ENCODE results near the gene NSUN4.

Gene NSUN4

DNA sequence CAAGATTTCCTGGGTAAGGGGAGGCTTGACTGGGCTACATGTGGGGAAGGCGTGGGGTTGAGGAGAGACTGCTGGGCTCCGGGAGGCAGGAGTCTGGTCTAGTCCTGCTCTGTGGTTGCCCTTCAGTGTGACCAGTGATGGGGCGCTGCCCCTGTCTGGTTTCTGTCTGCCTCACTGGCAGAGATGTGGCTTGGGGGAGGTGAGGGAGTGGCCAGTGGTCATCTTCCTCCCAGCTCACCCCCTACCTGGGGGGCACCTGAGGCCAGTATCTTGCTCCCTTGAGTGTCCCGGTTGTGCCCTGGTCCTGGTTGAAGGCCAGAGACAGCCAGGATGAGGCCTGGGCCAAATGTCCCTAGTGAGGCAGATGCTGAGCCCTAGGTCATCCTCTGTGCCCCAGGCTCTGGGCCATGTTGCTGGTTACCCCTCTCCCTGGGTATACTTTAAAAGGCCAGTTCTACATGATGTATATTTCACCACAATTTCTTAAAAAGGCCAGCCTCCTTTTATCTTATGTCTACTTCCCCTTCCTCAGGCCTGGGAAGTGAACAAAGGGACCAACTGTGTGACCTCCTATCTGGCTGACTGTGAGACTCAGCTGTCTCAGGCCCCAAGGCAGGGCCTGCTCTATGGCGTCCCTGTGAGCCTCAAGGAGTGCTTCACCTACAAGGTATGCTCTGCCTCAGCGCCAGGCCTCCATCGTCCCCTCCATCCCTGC is 64.0 kb downstream of the NSUN4 start:
- no peak for FAIRE-seq
- no peak for TF ChIP-seq POLR2A (IDR thresholded peaks at IDR 0.05; ENCODE audit: low read depth, low read length)
- TF ChIP-seq TAF1 (IDR thresholded peaks at IDR 0.05; ENCODE audit: low read depth, low read length): no peak
- TF ChIP-seq POLR2AphosphoS5 (IDR thresholded peaks at IDR 0.05; ENCODE audit: low read depth, low read length): no peak
- no peak for TF ChIP-seq PAX5 (IDR thresholded peaks at IDR 0.05; ENCODE audit: insufficient read depth, low read length, severe bottlenecking)
- DNase-seq (ENCODE audit: insufficient read length, low spot score): no peak

GRCh38 chr1:46405197-46405555 is 64.6 kb downstream of the NSUN4 start:
- TF ChIP-seq PAX5 (IDR thresholded peaks at IDR 0.05; ENCODE audit: insufficient read depth, low read length, severe bottlenecking): no peak
- no peak for TF ChIP-seq POU2F2 (IDR thresholded peaks at IDR 0.05; ENCODE audit: low read depth, low read length)
- no peak for TF ChIP-seq POLR2A (IDR thresholded peaks at IDR 0.05; ENCODE audit: low read depth, low read length)
- no peak for TF ChIP-seq POLR2AphosphoS5 (IDR thresholded peaks at IDR 0.05; ENCODE audit: low read depth, low read length)
- no peak for TF ChIP-seq TAF1 (IDR thresholded peaks at IDR 0.05; ENCODE audit: low read depth, low read length)
- TF ChIP-seq SPI1 (IDR thresholded peaks at IDR 0.05; ENCODE audit: low read depth, low read length): no peak
- DNase-seq (ENCODE audit: insufficient read length, low spot score) (no peak), FAIRE-seq (no peak)

DNA sequence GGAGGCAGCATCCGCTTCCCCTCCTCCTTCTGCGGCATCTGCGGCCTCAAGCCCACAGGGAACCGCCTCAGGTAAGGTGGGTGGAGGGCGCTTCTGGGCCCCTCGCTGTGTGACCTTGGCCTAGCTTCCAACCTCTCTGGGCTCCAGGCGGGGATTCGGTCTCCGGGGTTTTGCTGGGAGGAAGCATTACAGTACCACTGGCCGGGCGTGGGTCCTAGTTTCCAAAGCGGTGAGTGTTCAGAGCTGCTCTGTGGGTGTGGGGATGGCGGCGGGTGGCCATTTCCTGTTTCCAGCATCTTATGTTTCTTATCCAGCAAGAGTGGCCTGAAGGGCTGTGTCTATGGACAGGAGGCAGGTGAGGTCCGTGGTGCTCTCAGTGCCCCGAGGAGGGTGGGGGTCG is 65.1 kb downstream of the NSUN4 start:
- no peak for TF ChIP-seq SPI1 (IDR thresholded peaks at IDR 0.05; ENCODE audit: low read depth, low read length)
- TF ChIP-seq POLR2A (IDR thresholded peaks at IDR 0.05; ENCODE audit: low read depth, low read length): no peak
- no peak for TF ChIP-seq POU2F2 (IDR thresholded peaks at IDR 0.05; ENCODE audit: low read depth, low read length)
- TF ChIP-seq PAX5 (IDR thresholded peaks at IDR 0.05; ENCODE audit: insufficient read depth, low read length, severe bottlenecking): no peak
- no peak for TF ChIP-seq TAF1 (IDR thresholded peaks at IDR 0.05; ENCODE audit: low read depth, low read length)
- TF ChIP-seq POLR2AphosphoS5 (IDR thresholded peaks at IDR 0.05; ENCODE audit: low read depth, low read length): no peak

DNA sequence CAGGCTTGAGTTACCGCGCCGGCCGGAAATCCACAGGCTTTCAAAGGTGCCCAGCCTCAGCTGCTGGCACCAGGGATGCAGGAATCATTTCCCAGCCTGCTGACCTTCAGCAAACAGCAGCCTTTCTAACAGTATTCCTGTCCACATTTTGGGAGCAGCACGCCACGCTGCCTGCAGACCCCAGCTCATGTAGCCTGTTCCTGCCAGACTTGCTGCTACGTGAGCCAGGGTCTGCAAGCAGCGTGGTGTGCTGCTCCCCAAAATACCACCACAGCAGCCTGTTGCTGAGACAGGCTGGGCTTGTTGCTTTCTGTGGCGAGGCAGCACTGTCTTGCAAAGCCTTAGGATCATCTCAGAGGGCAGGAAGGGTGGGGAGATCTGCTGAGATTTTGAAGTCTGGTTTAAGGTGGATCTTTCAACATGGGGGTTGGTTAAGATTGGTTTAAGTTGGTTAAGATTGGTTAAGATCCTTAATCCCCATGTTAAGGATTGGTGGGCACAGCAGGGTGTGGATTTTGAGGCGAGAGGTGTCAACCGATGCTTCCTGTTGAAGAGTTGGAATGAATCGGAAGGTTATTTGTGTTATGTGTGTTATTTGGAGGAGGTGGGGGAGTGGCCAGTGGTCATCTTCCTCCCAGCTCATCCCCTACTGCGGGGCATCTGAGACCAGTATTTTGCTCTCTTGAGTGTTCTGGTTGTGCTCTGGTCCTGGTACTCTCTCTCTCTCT is 66.4 kb downstream of the NSUN4 start:
- DNase-seq (ENCODE audit: insufficient read length, low spot score) (no peak), FAIRE-seq (no peak)
- no peak for TF ChIP-seq SPI1 (IDR thresholded peaks at IDR 0.05; ENCODE audit: low read depth, low read length)
- no peak for TF ChIP-seq POLR2AphosphoS5 (IDR thresholded peaks at IDR 0.05; ENCODE audit: low read depth, low read length)
- no peak for TF ChIP-seq POU2F2 (IDR thresholded peaks at IDR 0.05; ENCODE audit: low read depth, low read length)
- no peak for TF ChIP-seq TAF1 (IDR thresholded peaks at IDR 0.05; ENCODE audit: low read depth, low read length)

More for the DNA sequence above, 65.1 kb downstream of the NSUN4 start:
- FAIRE-seq: no peak
- DNase-seq (ENCODE audit: insufficient read length, low spot score): no peak

DNA sequence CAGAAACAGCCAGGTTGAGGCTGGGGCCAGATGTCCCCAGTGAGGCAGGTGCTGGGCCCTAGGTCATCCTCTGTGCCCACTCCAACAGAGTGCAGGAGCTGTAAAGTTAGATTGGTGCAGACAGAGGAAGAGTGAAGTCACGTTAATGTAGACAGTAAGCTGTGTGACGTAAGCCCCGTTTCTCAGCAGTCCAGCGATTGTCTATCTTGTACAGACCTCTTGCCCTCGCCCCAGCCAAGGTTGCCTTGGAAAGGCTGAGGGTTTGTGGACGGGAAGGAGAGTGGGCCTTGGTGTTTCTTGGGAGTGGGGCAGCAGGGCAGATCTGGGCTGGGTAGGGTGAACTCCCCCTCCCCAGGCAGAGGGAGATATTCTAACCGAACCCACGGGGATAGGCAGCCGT is 67.0 kb downstream of the NSUN4 start:
- TF ChIP-seq POLR2A (IDR thresholded peaks at IDR 0.05; ENCODE audit: low read depth, low read length) (no peak), TAF1 (IDR thresholded peaks at IDR 0.05; ENCODE audit: low read depth, low read length) (no peak)
- FAIRE-seq: no peak
- DNase-seq (ENCODE audit: insufficient read length, low spot score): no peak

- FAIRE-seq (no peak), DNase-seq (ENCODE audit: insufficient read length, low spot score) (no peak)
Observed at GRCh38 chr1:46408356-46409062, 67.9 kb downstream of the NSUN4 start.

GRCh38 chr1:46409063-46409372 is 68.4 kb downstream of the NSUN4 start:
- TF ChIP-seq TAF1 (IDR thresholded peaks at IDR 0.05; ENCODE audit: low read depth, low read length) (no peak), POLR2A (IDR thresholded peaks at IDR 0.05; ENCODE audit: low read depth, low read length) (no peak), PAX5 (IDR thresholded peaks at IDR 0.05; ENCODE audit: insufficient read depth, low read length, severe bottlenecking) (no peak), POLR2AphosphoS5 (IDR thresholded peaks at IDR 0.05; ENCODE audit: low read depth, low read length) (no peak), POU2F2 (IDR thresholded peaks at IDR 0.05; ENCODE audit: low read depth, low read length) (no peak)
- FAIRE-seq (no peak), DNase-seq (ENCODE audit: insufficient read length, low spot score) (no peak)

More at GRCh38 chr1:46408356-46409062, 67.9 kb downstream of the NSUN4 start:
- no peak for TF ChIP-seq POLR2A (IDR thresholded peaks at IDR 0.05; ENCODE audit: low read depth, low read length)
- no peak for TF ChIP-seq POU2F2 (IDR thresholded peaks at IDR 0.05; ENCODE audit: low read depth, low read length)
- TF ChIP-seq PAX5 (IDR thresholded peaks at IDR 0.05; ENCODE audit: insufficient read depth, low read length, severe bottlenecking): no peak
- TF ChIP-seq POLR2AphosphoS5 (IDR thresholded peaks at IDR 0.05; ENCODE audit: low read depth, low read length): no peak
- no peak for TF ChIP-seq TAF1 (IDR thresholded peaks at IDR 0.05; ENCODE audit: low read depth, low read length)
- no peak for TF ChIP-seq SPI1 (IDR thresholded peaks at IDR 0.05; ENCODE audit: low read depth, low read length)

- DNase-seq (ENCODE audit: insufficient read length, low spot score): no peak
- FAIRE-seq: no peak
Observed at GRCh38 chr1:46410156-46411009, 69.8 kb downstream of the NSUN4 start.

GRCh38 chr1:46411010-46411405 is 70.4 kb downstream of the NSUN4 start:
- DNase-seq (ENCODE audit: insufficient read length, low spot score) (no peak), FAIRE-seq (no peak)
- TF ChIP-seq POLR2AphosphoS5 (IDR thresholded peaks at IDR 0.05; ENCODE audit: low read depth, low read length) (no peak), POLR2A (IDR thresholded peaks at IDR 0.05; ENCODE audit: low read depth, low read length) (no peak), TAF1 (IDR thresholded peaks at IDR 0.05; ENCODE audit: low read depth, low read length) (no peak), POU2F2 (IDR thresholded peaks at IDR 0.05; ENCODE audit: low read depth, low read length) (no peak)

More at GRCh38 chr1:46410156-46411009, 69.8 kb downstream of the NSUN4 start:
- TF ChIP-seq POLR2A (IDR thresholded peaks at IDR 0.05; ENCODE audit: low read depth, low read length): no peak

All from GM12891 (cell line).